Gastroesophageal sphincter (tissue), 3 donors: ENCODE data around the gene SUPT3H.

Source experiments
- CTCF ChIP-seq, 4 experiments: fragments of 200-600 bp in 2 of 4; fragments of 450-650 bp in 2 of 4; sonication (generic) in 1 of 4; IDR thresholded peaks; one replicate each; pipeline ENCODE4 v1.5.1; 2017 to 2019; ENCODE audit warnings: antibody characterized with exemption in 4 of 4, mild to moderate bottlenecking in 2 of 4, moderate library complexity in 2 of 4
- POLR2A ChIP-seq, 2 donors: fragments of 450-650 bp; IDR thresholded peaks; one replicate each; pipeline ENCODE4 v1.6.1; 2017; ENCODE audit warnings: antibody characterized with exemption in 2 of 2, mild to moderate bottlenecking in 2 of 2, moderate library complexity in 1 of 2

- TF ChIP-seq CTCF (IDR thresholded peaks at IDR 0.05) (no peak), POLR2A (IDR thresholded peaks at IDR 0.05) (no peak)
Observed at GRCh38 chr6:45074439-45074838, 303.3 kb downstream of the SUPT3H start.
